Mucosa of gallbladder (tissue), 1 donor: ENCODE measurements around the gene MPST. TPM values are rescaled to one million over a fixed set of nuclear protein-coding genes. Genes with fewer than 3 reads are reported as not detected.
A peak's percentile ranks its signal among the peaks of the same experiment; 100 is the strongest.

Experiments used
- DNase-seq: peaks from one replicate; pipeline ENCODE4 v3.0.0-alpha.2; 2020; ENCODE audit warnings: low spot score
- total RNA-seq: library from RNA; stranded (reverse); gene quantifications from one replicate; pipeline ENCODE4 v1.2.1, GENCODE V29; 2021
- donor health status: DM: no; HTN: no; CAD: no.

MPST gene
- total RNA-seq, 1 donor from 2014 or later, result 129 TPM

DNA sequence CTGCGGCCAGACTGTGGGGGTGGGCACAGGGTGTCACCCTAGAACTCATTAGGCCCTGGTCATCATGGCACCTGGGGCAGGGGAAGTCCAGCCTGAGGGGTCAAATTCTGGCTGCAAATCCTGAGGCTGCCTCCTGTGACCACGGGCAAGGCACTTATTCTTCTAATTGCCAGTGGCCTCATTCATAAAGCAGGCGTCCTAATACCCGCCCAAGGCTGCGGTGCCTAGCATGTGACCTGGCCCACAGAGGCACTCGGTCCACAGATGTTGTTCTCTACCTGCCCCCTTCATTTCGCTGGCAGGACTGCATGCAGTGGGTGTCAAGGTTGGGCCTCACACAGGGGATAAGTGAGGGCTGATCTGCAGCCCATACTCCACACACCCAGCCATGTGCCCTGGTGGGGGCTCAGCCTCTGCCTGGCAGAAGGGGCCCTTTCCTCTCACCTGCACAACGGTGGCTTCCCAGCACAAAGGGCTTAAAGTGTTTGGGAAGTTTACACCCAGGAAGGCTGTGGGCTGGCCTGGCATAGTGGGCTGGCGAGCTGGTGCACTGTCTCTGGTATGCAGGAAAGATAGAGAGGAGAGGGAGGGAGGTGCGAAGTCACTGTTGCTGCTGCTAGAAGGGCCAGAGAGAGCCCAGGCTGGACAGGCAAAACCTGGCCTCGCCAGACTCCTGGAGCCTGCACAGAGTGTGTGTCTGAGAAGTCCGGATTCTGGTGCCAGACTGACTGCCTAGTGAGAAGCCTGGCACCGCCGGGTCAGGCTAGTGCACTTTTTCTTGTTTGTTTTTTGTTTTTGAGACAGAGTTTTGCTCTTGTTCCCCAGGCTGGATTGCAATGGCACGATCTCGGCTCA, 3.2 kb downstream of the MPST start:
- DNase-seq, result no peak

DNA sequence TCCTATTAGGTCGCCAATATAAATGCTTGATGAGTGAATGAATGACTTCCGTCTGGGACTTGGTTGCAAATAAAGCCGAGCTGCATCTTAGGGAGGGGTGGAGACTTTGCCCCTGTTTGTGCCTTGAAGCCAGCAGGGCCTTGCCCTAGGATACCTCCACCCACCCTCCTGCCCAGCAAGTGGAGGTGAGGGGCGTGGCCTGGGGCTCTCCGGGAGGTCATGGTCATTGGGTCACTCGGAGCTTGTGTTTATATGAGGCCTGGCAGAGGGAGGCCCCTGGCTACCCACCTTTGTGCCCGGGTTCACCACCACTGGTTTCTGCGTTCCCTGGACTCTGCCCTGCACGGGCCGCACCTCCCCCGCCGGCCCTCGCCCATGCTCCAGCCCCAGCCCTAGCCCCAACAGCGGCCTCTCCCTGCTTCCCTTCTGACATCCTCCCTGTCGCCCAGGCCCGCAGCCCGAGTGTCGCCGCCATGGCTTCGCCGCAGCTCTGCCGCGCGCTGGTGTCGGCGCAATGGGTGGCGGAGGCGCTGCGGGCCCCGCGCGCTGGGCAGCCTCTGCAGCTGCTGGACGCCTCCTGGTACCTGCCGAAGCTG, 4.3 kb downstream of the MPST start:
- DNase-seq, result no peak

DNA sequence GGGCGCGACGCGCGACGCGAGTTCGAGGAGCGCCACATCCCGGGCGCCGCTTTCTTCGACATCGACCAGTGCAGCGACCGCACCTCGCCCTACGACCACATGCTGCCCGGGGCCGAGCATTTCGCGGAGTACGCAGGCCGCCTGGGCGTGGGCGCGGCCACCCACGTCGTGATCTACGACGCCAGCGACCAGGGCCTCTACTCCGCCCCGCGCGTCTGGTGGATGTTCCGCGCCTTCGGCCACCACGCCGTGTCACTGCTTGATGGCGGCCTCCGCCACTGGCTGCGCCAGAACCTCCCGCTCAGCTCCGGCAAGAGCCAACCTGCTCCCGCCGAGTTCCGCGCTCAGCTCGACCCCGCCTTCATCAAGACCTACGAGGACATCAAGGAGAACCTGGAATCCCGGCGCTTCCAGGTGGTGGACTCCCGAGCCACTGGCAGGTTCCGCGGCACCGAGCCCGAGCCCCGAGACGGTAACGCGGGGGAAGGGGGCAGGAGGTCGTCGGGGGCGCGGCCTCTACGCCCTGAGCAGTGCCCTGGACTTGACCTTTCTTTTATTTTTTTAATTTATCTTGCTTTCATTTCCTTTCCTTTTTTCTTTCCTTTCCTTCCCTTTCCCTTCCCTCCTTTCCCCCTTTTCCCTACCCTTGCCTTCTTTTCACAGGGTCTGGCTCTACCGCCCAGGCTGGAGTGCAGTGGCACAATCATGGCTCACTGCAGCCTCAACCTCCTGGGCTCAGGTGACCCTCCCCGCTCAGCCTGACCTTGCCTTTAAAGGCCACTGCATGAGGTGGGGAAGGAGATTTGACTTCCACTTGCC, 5.0 kb downstream of the MPST start:
- DNase-seq, result no peak

DNA sequence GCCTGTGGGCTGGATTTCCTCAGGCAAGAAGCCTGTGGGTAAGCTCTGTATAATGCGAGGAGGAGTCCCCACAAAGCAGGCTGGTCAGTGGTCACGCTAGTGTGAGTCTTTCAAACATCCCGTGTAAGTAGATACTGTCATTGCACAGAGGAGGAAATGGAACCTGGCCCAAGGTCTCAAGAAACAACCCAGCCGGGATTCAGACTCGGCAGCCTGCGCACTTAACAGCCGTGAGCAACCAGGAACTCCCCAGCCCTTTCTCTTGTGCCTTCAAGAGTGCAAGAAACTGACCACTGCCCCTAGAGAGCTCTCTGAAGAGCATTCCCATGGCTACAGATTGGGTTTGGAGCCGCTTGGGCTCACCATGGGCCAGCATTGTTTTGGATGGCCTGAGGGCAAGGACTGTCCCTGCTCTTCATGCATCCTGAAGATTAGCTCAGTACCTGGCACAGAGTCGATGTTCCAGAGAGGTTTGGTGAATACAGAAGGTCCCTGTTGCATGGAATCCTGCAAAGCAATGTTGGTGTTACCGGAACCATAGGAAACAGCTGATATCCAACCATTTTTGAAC, 6.0 kb downstream of the MPST start:
- DNase-seq, result no peak

DNA sequence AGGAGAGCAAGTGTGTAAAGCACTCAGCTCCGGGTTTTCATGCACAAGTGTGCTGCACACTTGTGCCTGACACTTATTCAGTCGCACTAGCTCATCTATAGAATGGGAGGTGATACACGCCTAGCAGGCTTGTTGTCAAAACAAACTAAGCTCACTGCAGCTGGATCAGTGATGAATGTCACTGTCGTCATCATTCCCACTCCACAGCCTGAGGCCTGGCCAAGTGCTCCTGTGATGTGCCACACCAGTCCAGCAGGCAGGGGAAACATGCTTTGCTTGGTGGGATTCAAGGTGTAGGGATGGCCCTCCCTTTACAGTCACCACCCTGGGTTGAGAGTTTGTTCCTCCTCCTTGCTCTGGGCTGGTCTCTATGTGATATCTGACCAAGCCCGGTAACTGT, 6.8 kb downstream of the MPST start:
- no peak for DNase-seq

DNA sequence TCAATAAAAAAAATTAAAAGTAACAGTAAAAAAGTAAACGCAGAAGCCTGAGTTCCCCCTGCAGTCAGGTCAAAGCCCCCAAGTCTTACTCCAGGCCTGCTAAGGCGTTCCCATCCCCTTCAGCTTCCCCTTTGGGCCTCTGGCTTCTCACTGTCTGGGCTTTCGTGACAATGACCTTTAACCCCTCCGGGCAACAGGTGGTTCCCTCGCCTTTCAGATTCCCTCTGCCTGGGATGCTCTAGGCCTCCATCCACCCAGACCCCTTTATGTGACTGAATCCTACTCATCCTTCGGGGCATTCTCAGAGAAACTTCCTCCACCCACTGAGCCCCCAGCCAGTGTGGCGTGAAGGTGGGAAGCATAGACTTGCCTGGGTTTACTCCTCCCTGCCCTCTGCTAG, 8.0 kb downstream of the MPST start:
- DNase-seq, result no peak

DNA sequence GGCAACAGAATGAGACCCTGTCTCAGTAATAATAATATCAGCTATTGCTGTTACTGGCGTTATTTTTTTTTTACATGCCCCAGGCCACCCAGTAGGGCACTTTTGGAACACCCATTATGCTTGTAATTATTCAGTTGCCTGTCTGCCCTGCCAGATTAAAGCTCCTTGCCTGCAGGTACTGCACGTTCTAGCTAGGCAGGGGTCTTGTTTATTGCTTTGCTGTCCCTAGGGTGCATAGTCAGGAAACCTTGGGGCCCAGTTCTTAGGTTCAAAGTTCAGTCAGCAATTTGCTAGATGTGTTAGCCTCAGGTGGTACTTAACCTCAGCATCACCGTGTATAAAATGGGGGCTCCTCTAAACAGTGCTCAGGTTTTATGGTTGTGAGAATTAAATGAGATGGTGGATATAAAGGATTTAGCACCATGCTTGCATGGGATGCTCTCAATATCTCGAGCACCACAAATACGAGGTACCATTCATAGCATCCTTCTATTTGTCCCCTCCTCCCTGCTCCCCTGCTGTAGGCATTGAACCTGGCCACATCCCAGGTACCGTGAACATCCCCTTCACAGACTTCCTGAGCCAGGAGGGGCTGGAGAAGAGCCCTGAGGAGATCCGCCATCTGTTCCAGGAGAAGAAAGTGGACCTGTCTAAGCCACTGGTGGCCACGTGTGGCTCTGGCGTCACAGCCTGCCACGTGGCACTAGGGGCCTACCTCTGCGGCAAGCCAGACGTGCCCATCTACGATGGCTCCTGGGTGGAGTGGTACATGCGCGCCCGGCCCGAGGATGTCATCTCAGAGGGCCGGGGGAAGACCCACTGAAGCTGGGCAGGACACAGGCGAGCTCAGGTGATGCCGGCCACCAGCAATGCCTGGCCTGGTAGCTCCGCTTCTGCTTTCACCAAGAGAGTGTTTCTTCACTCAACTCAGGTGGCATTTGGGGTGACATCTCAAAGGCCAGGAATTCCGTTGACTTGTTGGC, 9.4 kb downstream of the MPST start:
- no peak for DNase-seq

DNA sequence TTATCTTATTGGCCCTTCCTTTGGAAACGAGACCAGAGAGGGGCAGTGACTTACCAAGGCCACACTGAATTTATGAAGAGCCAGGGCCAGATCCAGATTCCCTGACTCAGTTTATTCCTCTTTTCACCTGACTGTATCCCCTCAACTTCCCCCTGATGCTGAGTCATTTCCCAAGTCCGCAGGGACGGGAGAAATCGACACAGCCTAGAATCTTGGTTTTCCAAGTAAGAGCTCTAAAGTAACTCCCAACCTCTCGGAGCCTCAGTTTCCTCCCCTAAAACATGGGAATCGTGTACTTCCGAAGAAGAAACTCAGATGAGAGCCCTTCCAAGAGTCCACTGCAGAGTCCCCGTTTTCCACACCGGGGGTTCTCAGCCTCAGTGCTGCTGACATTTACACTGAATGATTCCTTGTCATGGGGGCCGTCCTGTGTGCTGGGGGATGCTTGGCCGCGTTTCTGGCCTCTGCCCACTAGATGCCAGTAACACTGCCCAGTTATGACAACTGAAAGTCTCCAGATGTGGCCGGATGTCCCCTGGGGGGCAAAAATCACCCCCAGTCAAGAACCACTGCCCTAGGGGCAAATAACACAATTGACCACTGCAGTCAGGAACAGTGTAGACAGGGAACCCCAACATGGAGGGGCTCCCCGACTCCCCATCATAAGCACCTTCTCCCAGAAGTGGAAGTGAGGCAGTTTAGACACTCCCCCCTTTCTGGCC, 11.2 kb downstream of the MPST start:
- DNase-seq, result no peak

DNA sequence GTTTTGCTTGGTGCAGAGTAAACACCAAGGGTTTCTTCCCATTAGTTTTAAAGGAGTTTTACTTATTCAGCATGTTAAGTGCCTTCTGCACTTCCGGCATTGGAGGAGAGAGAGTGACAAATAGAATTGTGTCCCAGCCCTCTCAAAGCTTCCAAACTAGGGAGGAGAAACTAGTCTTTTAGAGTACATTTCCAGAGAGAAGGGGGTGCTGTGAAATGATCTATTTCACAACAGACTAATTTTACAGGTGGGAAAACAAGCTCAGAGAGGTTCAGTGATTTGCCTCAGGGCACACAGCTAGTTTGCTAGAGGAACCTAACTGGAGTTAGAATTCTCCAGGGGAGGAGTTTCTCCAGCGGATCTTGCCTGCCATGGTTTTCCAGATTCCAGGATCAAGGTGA, 12.6 kb downstream of the MPST start:
- DNase-seq, result no peak

DNA sequence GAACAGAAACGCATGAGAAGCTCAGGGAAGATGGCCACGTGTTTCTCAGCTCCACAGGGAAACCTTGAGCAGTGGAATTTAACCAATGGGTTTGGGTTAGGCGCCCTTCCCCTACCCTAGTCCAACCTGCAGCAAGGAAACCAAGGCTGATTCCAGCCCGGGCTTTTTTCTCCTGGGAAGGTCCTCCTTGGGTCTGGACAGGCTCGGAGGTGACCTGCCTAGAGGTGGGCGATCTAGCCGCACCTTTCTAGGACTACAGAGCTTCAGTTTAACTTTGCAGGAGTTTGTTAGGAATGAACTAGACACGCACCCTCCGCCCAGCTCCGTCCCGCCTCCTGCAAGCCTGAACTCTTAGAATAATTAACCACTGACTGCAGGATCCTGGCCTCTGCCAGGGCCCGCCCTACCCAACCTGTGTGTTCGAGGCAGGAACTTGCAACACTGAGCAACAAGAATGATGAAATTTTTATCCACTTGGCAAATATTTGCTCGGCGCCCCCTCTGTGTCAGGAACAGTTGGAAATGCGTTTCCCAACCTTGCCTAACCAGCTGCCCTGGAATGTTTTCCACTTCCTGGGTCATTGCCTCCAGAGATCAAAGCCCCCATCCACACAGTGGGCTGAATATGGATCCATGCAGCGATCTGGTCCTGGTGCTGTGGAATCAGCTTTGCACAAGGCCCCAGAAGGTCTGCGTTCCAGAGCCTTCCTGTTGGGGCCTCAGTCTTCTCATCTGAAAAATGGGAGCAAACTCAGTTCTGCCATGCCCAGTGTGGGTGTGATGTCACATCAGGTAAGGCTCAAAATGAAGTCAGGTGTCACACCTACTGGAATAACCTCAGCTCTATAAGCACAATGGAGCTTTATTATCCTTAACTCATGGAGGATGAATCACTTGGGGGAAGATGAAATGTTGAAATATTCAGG, 13.3 kb downstream of the MPST start:
- DNase-seq, result peak; percentile 88

DNA sequence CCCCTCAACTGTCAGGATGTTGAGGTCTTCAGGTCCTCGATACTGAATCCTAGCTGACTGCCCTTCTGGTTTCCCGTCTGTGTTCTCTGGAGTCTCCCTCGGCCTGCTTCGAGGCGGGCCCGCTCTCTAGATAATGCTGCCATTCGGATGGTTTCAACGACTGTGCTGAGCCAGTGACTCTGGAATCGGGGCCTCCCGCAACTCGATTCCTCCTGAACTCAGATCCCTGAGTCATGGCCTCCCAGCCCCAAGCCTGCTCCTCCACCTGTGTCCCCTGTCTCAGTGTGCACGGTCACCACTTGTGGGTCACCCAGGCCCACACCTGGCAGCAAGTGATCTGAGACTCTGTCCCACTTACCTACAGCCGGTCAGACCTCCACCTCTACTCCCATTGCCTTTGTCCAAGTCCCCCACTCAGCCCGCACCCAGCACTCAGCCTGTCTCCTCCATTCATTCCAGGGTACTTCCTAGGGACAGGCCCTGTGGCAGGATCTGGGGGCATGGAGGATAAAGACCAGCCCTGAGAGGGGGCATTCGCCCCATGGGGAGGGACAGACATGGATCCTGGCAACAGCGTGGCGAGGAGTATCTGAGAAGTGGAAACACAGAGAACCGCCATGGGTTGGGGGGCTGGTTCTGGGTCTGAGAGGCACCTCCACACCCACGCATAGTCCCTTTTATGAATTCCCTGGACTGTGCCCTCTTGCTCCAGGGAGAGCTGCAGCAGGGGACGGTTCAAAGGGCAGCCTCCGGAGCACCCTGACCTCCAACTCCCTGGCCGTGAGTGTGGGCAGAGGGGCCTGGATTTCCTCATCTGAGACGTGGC, 14.3 kb downstream of the MPST start:
- no peak for DNase-seq

DNA sequence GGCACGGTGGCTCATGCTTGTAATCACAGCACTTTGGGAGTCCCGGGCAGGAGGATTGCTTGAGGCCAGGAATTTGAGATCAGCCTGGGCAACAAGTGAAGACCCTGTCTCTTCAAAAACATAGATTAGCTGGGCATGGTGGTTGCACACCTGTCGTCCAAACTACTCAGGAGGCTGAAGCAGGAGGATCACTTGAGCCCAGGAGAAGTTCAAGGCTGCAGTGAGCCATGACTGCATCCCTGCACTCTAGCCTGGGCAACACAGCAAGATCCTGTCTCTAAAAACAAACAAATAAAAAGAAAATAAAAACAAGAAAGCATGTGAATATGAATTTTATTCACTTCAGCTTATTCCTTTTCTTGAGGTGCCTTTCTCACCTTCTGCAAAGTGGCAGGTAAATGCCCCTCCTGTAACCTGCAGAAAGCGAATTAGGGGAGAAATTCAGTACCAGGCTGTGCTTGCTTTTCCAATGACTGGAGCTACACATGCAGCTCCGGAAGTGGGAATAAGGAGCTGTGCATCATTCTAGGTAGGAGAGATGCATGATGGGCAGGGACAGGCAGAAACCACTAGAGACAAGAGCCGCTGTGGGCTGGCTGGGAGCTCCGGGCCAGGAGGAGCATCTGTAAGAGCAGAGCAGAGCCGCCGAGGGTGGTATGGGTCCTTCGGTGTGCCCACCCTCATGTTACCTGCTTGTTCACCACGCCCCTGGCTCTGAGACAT, 17.3 kb downstream of the MPST start:
- no peak for DNase-seq

DNA sequence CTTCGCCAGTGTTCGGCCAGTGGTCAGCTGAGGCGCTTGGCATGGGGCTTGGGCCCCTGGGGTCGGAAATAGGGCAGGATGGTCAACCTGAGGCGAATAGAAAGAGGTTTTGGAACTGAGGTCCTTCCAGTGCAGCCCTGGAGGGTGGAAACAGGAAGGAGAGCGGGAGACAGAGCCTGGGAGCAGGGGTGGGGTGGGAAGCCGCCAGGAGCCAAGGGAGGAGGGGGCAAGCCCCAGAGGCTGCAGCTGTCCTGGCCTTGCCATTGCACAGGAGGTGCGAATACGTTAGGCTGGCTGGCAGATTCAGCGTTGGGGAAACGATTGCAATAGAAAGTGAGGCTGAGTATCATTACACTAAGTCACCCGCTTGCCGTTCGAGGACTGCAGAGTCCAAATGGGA, 18.1 kb downstream of the MPST start:
- no peak for DNase-seq

DNA sequence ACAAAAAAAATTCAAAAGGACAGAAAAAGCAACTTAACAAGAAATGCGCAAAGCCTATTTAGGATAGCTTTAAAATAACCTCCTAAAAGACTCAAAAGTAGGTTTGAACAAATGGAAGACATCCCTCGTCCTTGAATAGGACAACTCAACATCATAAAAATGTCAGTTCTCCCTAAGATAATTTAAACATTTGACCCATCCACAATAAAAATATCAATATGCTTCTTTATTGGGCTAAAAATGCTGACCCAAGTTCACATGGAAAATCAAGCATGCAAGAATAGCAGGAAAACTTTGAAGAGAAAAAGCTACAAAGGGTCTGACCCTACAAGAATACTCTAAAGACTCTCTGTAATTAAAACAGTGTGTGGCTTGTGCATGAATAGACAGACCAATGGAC, 19.9 kb downstream of the MPST start:
- no peak for DNase-seq

DNA sequence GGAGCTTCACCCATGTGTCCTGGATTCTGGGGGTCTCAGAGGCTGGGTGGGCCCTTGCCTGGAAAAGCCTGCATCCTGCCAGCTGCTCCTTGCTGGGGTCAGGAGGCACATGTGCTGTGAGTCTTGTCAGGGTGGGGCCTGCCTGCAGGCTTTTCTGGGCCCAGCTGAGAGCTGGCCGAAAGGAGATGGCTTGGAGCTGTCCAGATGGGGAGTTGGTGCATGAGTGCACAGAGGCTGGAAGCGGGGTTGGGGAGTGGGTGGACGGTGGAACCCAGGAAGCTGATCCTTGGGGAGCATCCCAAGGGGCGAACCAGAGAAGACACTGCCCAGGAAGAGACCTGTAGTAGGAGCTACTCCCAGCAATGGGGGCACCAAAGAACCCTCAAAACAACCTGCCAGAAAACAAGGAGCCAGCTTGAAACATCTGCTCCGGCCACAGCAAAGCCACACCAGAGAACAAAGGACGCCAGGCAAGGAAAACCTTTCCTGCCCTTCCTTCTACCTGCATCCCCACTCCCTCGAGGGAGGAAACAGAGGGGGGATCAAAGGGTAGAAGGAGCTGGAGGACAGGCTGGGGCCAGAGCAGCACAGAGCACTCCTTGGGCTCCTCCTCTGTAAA, 23.8 kb downstream of the MPST start:
- DNase-seq, result no peak

DNA sequence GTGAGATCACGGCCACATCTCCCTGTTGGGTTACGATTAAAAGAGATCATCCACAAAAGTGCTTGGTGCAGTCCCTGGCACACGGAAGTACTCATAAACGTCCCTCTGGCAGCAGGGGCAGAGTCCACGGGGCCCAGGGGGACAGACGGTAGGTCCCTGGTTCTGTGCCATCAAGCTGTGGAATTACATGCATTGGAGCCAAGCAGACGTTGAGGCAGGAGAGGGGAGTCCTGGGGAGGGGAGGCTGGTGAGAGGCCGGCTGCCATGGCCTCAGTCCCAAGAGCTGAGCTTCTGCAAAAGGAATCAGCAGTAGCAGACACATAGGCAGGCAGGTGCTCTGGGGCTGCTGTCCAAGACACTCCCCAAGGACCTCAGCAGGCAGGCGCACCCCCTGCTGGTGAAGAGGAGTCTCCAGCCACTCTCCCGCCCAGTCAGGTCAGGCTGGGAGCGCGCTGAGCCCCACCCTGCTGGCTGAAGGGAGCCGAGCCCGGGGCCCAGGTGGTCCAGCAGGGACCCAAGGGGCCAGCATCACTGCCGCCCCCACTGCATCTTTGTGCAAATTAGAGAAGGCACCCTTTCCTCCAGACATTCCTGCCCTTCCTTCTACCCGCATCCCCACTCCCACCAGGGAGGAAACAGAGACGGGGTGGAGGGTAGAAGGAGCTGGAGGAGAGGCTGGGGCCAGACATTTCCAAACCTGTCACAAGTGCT, 24.4 kb downstream of the MPST start:
- peak; percentile 81 for DNase-seq
